Measurements from ENCODE around the gene CALHM2.

CALHM2 gene

GRCh38 chr10:103415581-103415980 lies 36.6 kb downstream of the CALHM2 start:
- DNase-seq = no peak

- DNase-seq = no peak
These were observed 38.6 kb downstream of the CALHM2 start for GRCh38 chr10:103413564-103413963.

- no peak for DNase-seq
These were observed 54.9 kb downstream of the CALHM2 start for GRCh38 chr10:103397191-103397825.

- DNase-seq = no peak
These were observed 55.4 kb downstream of the CALHM2 start for GRCh38 chr10:103396789-103397087.
